Activated CD4-positive, alpha-beta T cell treated with anti-CD3 and anti-CD28 coated beads, Interleukin-2, amount 50 U/mL, for 1 hour (primary cell): ENCODE data around the gene DOCK2.

Source experiments
- DNase-seq: peaks from one replicate; pipeline ENCODE4 v3.0.0-alpha.2; 2020

DOCK2 gene

DNA sequence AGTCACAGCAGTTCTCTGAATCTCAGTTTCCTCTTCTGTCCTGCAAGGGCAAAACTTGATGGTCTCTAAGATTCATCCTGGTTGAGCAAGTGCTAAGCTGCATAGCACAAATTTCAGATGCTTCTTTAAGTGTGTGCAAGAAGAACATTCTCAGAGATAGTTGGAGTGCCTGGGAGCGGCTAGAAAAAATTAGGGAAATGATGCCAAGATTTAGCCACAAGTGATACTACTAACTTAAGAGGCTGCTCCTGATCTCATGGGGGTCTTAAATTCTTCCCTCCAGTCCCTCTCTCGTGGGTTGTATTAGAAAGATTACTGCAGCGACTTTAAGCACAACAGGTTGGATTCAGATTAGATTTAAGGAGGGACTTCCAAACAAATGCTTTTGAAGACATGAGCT is 319.1 kb downstream of the DOCK2 start:
- no peak for DNase-seq

DNA sequence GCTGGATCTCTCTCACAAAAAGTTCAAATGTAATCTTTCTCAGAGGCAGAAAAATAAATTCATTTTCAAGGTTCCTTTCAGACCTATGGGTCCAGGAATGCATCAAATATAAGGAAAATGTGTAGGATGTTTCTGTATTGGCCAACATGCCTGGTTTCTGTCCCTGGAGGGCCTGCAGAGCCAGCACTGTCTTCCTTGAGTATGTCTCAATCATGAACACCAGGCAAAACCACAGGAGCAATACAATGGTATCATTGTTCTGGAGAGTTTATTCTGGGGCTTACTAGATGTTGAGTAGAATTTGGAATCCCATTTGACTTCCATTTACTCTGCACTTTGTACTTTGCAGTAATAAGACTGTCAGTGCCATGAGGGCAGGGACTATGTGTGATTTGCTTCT is 319.7 kb downstream of the DOCK2 start:
- DNase-seq, result no peak

DNA sequence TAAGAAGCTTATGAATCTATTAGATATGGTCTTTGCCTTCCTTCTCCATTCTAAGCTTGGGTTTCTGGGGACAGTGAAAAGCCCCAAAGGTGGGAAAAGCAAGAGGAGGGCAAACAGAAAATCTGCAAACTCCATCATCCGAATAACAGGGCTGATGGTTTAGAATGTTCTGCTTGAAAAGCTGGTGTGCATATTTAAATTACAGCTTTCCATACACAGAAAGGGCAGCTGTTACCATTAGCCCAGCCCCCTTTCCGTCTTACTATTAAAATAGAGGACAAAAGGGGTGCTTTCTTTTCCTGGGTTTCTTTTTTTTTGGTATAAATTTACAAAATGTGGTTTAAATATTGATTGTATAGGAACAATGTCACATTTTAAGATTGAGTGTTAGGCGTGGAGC is 321.2 kb downstream of the DOCK2 start:
- no peak for DNase-seq

DNA sequence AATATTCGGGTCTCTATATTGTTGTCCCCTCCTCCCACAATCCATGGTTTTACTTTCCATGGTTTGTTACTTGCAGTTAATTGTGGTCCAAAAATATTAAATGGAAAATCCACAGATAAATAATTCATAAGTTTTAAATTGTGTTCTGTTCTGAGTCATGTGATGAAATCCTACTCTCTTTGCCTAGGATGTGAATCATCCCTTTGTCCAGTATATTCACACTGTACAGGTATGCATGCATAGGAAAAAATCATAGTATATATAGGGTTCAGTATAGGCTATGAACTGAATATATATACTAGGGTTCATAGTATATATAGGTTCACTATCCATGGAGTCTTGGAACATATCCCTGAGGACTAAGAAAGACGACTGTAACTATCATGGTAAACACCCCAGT is 323.6 kb downstream of the DOCK2 start:
- no peak for DNase-seq

DNA sequence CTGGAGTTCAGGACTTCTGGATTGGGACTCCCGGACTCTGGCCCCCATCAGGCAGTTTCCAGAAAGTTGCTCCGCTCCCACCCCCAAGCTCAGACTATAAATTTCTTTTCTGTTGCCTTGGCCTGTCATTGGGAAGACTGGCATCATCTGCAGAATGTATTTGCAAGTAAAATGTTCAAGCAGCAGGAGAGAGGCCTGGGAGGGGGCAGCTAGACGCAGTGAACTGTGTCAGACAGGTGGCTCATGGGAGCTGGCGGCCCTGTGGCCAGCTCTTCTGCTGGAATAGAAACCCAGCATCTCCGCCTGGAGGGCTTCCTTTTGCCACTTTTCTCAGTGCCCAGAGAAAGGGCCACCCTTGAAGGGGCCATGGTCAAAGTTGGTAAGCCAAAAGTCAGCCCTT is 327.2 kb downstream of the DOCK2 start:
- no peak for DNase-seq

DNA sequence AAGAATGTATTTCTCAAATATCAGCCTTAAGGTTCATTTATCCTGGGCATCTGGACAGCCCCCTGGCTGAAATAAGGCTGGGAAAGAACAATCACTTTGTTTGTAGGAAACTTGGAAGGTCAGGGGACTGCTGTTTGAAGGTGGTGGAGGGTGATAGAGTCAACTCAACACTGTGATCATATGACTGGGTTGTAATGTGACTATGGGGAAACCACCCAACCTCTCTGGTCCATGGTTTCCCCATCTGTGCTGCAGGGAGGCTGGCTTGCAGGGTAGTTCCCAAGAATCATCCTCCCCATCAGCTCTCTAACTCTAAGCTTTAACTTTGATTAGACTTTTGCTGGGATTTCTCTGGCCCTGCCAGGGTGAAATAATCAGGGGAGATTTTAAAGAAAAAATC is 333.3 kb downstream of the DOCK2 start:
- DNase-seq, result no peak

DNA sequence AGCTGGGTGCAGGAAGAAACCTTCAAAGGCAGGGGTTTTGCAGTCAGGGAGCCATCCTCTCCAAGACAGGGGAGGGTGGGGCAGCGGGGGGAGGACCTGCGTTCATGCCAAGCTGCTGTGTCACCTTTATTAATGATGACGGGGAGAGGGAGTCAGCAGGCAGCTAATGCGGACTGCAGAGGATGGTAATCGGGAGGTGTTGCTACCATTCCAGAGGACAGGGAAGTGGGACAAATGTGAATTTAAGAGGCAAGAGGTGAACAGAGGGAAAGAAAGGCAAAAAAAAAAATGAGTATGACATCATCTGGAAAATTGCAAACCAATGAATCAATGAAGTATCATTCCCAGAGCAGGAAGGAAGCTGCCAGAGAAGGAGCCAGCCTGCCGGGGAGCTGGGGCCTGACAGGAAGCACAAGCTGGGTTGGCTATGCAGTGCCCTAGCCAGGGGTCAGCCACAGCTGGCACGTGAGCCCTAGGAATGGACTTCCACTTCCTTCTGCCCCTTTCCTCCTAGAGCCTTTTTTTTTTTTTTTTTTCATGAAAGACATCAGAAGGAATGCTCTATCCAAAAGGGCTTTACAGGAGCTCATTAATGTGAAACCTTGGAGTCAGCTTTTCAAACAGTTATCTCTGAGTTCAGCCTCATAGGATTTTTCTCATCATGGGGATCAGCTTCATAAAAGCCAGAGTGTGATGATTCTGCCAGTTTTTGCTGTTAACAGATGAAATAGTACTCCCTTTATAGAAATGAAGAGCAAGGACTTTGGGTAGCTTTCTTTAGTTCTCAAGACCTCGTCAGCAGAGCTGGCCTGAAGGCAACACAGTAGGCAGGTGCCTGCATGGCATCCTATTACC is 334.1 kb downstream of the DOCK2 start:
- no peak for DNase-seq

DNA sequence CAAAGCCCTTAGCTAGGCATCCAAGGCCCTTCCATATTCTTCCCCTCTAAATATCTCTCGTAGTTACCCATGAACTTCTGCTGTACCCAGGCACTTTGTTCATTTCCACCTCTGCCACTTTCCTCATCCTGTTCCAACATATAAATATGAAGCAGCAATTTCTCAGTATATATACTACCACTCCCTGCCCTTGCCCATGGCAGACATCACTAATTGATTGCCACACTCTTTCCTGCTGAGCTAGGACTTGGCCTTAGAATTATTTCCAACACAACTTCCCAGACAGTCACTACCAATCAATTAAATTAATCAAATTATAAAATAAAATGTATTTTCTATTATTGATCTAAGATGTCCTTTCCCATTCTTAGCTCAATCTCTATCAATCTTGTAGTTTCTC is 334.7 kb downstream of the DOCK2 start:
- DNase-seq, result no peak

DNA sequence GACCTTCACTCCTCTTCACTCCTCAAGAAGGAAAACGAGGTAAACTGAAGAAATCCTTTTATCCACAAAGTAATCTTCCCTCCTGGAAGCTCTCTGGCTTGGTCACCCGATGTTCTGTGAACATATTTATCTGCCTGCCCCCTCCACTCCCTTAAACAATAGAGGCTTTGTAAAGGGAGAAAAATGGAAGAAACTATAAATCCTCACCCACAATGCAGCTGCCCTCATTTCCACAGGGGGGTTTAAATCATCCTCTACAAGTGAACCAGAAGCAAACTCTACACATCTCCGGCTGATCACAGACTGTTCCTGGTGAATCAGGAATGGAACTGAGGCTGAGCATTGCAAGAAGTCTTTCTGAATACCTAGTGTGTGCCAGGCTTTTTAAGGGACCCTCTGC is 336.0 kb downstream of the DOCK2 start:
- no peak for DNase-seq

DNA sequence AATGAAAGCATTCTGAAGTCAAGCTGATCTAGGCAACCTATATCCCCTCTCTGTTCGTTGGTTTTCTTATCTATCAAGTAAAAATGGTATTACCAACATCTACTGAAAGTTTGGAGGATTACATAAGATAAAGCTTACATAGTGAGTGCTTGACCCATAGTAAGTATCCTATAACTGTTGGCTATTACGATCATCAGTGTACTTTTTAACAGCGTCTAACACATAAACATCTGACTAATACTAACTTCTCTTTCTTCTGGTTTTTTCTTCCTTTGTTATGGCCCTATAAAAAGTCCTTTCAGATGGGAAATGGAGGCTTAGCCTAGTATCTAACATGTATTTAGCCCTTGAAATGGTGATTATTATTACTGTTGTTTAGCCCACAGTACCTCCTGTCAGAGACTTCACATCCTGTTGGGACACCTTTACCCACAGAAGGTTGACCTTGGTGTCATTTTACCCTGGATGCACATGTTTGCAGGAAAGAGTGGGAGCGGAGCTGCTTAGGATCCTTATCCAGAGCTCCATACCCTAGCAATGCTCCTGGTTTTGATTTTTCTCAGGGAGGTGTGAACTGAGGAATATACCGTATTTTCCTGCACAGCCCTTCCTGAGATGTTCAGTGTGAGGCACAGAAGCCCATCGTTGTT is 337.2 kb downstream of the DOCK2 start:
- no peak for DNase-seq

DNA sequence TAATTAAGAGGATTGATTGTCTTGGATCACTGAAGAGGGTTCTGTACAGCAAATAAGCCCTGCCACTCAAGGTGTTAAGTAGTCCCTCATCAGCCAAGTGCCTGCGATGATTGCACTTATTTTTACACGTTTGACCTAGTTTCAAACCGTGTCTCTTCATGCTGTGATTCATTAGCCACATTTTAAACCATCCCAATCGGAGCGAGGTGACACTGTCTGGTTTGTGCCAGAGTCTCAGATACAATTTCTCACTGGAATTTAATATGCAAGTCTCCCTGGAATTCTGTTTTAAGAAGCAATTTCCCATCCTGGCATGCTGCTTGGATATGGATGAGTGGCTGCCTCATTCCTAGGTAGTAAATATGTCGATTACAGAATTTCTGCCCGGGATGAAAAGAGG is 341.6 kb downstream of the DOCK2 start:
- DNase-seq, result no peak

DNA sequence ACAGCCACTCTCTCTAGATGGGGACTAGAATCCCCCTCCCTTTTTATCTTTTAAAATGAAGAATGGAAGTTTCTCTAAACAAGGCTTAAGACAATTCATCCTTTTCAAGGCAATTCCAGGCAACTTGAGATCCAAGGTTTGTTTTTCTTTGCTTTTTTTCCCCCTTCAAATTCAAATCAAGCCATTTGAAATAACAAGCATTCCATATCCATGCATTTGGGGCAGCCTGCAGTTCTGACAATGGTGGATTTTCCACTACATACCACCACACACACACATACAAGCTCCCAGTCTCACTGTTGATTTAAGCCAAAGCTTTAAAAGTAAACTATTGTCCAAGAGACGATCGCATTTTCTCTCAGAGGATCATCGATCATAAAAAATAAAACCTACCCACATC is 342.8 kb downstream of the DOCK2 start:
- DNase-seq, result no peak

DNA sequence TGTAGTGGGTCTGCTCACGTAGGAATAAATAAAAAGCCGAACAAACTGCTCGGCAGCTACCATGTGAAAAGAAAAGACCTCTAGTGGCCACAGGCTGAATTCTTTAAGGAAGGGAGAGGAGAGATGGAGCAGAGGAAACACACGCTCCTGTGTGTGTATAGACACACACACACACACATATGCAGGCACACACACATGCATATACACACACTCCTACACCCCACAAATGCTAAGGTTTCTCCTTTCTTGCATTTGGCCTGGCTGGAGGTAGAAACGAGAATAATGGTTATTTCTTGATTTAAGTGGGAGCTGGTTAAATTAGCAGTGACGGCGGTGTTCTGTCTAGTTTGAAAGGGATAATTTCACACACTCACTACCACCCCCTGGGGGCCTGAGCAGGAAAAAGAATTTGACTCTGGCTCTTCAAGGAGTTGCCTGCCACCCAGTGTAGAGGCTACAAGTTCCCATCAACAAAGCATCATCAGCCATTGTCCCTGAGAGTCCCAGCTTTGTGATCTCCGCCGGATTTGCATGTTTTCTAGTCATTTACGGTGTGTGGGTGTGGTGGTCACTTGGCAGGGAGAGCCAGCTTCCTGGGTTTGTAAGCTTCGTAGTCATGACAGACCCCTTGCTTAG is 343.5 kb downstream of the DOCK2 start, which contains the start of gene INSYN2B:
Gene INSYN2B, minus strand, starts transcription at position 78 of the 636 bp plus-strand sequence. CDS start 96,597 bp downstream, outside the sequence.
- DNase-seq, result no peak

DNA sequence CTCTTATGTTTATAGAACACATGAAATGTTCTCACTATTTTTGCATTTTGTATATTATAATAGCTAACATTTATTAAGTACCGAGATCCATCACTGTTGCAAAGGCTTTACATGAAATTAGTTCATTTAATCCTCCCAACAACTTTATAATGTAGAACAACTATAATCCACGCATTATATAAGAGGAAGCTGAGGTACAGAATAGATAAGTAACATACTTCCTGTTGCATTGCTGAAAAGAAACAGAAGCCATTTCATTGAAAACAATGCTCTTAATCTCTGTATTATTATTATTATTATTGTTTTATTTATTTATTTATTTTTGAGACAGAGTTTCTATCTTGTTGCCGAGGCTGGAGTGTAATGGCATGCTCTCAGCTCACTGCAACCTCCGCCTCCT is 351.1 kb downstream of the DOCK2 start:
- DNase-seq, result no peak

DNA sequence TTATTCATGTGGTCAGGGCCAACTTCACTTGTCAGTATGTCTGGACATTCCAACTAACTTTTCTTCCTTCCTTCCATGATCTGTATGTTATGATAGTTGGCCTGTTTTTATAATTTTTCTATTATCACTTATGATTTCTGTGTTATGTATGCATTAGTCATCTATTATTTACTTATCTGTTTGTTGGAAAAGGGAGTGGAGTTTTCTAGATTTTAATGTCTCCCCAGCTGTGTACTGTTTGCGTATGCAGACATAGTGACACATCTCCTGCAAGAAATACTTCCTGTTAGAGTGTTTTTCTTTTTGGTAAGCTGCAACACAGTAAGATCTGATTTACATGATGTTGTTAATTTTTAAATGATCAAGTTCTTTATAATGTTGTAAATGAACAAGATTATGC is 351.9 kb downstream of the DOCK2 start:
- DNase-seq, result no peak

DNA sequence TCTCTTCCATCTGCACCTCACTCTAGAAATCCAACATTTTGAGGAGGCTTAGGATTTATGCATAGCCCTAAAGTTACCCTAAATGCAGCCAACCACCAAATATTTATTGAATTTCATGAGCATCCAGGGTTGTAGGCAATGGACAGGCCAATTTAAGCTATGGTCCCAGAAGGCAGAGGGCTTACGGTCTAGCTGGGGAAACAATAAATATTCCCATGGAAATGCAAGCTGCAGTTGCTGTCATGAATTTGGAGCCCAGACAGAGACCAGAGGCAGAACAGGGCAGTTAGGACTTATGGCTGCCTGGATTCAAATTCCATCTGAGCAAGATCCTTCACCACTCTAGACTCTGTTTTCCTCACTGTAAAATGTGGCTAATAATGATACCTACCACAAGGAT is 352.3 kb downstream of the DOCK2 start:
- no peak for DNase-seq

DNA sequence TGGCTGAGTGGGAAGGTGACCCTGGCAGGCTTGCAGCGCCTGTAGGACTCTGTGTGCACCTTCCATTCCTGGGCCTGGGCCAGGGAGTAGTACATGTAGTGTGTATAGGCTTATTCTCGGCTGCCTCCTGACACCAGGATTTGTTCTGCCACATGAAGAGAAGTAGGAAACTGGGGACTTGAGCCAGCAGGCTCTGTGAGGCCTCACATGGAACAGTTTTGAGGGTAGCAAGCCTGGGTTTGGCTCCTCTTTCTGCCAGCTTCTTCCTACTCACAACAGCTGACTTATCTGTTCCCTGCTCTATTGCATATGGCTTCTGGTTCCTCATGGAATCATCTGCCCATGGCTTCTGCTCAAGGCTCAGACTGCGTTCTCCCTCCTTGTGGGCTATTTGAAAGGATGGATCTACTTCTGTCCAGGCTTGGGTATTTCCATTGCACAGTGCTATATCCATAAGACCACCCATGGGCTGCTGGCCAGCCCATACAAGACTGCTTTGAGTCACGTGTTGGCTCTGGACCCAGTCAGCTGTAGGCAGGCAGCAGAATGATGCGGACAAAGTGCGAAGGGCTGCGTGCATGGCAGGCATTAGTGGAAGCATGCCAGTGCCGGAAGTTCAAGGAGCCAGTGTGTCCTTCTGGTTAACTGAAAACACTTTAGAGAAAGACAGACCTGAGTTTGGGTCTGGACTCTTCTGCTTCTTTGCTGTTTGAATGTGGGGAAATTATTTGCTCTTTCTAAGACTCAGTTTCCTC is 354.2 kb downstream of the DOCK2 start:
- DNase-seq, result no peak

DNA sequence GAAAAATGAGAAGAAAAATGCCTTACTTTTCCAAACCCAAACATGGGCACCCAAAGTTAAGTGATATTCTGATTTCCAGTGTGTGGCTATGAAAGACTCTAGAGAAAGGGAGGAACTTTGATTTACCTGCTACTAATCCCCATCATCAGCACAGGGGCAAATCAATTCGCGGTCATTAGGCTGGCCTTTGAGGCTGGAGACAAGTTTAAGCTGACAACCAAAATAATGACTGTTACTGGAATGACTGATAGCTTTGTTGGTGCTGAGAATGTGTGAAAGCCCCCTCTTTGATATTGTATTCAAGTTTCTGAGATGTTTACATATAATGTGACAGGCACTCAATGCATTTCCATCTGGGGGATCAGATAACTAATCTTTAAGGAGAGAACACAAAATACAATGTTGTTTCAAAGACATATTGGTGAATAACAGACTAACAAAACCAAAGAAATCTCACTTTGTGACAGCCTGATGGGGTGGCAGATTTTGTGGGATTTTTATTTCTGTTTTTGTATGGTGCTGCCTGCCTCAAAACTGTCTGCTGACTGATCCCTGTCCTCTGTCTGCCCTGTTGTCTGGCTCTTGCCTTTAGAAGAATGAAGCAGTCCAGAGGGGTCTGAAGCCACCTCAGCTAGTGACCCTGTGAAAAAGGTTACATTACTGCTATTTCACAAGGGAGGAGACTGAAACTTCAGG is 355.9 kb downstream of the DOCK2 start:
- no peak for DNase-seq

DNA sequence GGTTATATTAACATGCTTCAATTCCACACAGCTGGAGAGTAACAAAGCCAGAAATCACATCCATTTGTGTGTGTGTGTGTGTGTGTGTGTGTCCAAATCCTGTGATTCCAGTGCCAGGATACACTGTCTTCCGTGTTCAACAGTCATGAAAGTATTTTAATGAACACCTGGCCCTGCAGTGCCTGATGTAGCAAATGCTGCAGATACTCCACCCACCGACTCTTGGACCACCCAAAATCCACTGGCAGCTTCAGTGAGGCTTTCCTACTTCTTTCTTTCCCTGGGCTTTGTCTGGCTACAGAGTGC is 356.4 kb downstream of the DOCK2 start:
- no peak for DNase-seq

DNA sequence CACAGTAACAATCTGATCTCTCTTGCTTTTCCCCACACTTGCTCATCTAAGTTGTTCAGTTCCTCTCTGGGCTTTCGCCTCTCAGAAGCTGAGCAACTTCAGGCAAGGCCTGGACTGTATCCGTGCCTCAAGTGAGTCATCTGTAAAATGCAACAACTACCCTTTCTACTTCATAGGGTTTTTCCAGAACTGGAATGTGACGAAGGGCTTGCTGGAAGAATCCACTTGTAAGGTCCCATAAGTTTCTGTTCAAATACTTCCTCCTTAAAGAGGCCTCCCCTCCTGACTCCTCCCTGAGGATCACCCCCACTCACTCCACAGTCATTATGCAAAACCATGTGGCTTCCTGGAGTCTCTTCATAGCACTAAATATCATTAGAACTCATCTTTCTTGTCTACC is 360.7 kb downstream of the DOCK2 start:
- DNase-seq, result no peak

DNA sequence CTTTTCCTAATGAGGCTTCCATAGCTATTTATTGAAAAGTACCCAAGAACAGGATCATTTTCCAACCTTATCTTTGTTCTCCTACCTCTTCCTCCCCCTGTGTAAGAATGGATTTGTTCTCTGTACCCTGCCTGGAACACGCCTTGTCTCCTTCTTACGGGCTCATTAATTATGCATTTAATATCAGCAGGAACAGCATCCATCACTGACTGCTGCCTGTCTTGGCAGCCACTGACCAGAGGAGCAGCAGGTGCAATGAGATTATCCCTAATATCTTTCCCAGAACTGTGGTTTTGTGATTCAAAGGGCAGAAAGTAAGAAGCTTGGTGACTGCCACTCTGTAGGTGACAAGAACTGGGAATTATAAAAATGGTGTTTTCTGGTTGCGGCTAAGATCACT is 362.5 kb downstream of the DOCK2 start:
- no peak for DNase-seq

DNA sequence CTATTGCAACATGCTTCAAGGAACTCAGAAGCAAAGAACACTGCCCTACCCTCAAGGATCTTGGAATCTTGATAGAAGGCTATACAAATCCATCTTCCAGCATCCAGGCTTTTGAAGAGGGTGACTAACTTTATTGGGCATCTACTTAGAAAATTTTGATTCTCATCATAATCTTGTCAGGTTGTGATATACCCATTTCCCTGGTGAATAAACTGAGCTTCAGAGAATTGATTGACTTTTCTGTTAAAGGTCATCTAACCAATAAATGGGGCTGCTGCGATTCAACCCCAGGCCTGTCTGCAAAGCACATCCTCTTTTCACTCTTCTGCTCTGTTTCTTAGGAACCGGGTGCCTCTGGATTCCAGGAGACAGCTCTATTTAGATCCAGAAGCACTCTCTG is 363.1 kb downstream of the DOCK2 start:
- DNase-seq, result no peak

DNA sequence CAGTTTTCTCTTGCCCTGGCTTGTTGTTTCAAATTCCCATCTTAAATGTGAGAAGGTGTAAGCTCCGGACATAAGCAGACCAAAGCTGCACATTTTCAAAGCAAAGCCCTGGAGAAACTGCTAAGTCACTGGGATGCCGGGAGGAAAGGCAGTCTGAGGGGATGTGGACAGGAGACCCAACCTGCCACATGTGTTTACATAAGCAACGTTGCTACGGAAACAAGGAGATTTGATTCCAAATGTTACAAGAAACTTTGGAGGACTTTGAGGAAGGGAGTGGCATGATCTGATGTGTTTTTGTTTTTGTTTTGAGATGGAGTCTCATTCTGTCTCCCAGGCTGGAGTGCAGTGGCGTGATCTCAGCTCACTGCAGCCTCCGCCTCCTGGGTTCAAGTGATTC is 368.9 kb downstream of the DOCK2 start:
- DNase-seq, result no peak
